ENCODE results near the gene FANCC. TPM values are rescaled to one million over a fixed set of nuclear protein-coding genes. Genes with fewer than 3 reads are reported as not detected.

The FANCC gene
- total and polyA plus RNA-seq, 2 of the 4 experiments (the other 2 are of a cell fraction) = 4.7 to 6.3 TPM

DNA sequence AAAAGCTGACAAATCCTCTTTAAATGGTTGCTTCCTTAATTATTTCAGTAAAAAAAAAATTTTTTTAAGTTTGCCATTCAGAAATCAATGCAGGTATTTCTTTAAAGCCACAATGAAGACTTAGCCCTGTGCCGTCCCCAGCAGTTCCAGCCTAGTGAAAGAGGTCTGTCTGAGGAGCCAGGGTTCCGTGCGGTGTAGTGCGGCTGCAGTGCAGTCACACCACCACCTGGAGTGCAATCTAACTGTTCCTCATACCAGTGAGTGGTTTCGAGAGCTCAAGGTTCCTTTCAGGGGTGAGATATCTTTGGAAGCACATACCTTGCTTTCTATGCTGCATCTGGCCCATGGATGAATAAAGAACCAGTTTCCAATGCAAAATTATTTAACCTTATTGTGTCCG lies 87.5 kb downstream of the FANCC start:
- Histone ChIP-seq H2AFZ (replicated peaks; ENCODE audit: low read length, poor library complexity) (no peak overlapping the region), H3K79me1 (ENCODE audit: low read depth in 1 of 2, low read length in 2 of 2) (no peaks in the 10 kb centered on the region; a peak in 1 of 4 replicates), H4K91ac (ENCODE audit: insufficient read depth, low read depth, low read length) (no peak overlapping the region), H2BK15ac (ENCODE audit: low read depth, low read length) (no peak overlapping the region), H4K20me1 (ENCODE audit: insufficient read depth, low read length) (no peaks in the 10 kb centered on the region), H2BK5ac (ENCODE audit: low read depth, low read length, poor library complexity, severe bottlenecking) (no peak overlapping the region), H3K27me3 (ENCODE audit: control insufficient read depth, insufficient read depth, low read length) (no peaks in the 10 kb centered on the region), H3K9me3 (ENCODE audit: control insufficient read depth, insufficient read depth, low read length) (no peaks in the 10 kb centered on the region), H2BK120ac (ENCODE audit: low read depth, low read length) (no peak overlapping the region), H3K9ac (ENCODE audit: low read depth, low read length) (no peak overlapping the region), H3K14ac (replicated peaks; ENCODE audit: low read depth, low read length) (no peak overlapping the region), H4K5ac (ENCODE audit: low read depth, low read length) (no peak overlapping the region), H3K23ac (ENCODE audit: low read depth, low read length) (no peak overlapping the region), H3K4me1 (ENCODE audit: control insufficient read depth, insufficient read depth, low read length) (peaks cover 2% of the 10 kb centered on the region; the same call in 1 of the 2 replicates), H4K8ac (ENCODE audit: low read depth in 2 of 2, low read length in 2 of 2) (no peak overlapping the region), H3K4ac (ENCODE audit: low read depth, low read length) (no peak overlapping the region), H3K9me1 (ENCODE audit: insufficient read depth, low read length) (no peaks in the 10 kb centered on the region; the same call in 1 of the 2 replicates), H3K18ac (ENCODE audit: low read depth, low read length) (no peak overlapping the region), H2AK9ac (replicated peaks; ENCODE audit: low read depth, low read length, poor library complexity) (no peak overlapping the region), H3K4me3 (ENCODE audit: insufficient read depth, low read depth, low read length) (no peak overlapping the region), H3K4me2 (ENCODE audit: low read depth, low read length) (no peak overlapping the region), H2BK20ac (ENCODE audit: low read depth, low read length) (no peak overlapping the region), H3K56ac (ENCODE audit: extremely low read depth, insufficient read depth, low read length) (no peak overlapping the region), H2AK5ac (ENCODE audit: low read depth, low read length) (no peak overlapping the region), H3K27ac (ENCODE audit: insufficient read depth, low read length) (no peak overlapping the region), H3K36me3 (ENCODE audit: control insufficient read depth, insufficient read depth, low read length) (0 out of 2 replicates have a peak, but pooled peaks cover 1% of the 10 kb centered on the region)
- WGBS, 2 experiments (ENCODE audit: extremely low coverage in 2 of 2, insufficient read length in 1 of 2) = 100% methylated on average over 1 of the region's 6 CpGs; no CpG with 5 or more reads in 1 of the 2 experiments
- in situ Hi-C loops (cut with MboI; ENCODE audit: low sequenced_read_pairs) (no loop called here), intact Hi-C loops (cut with micrococcal nuclease) (no loop called here), dilution Hi-C loops (cut with HindIII; ENCODE audit: low sequenced_read_pairs, unreplicated experiment) (no loop called here)
- TF ChIP-seq NFE2L2 (IDR thresholded peaks at IDR 0.05; ENCODE audit: low read depth, low read length) = no peak
- BruUV-seq (replicated peaks) = no TSS peak
- ChIA-PET CTCF (interaction anchor here (1.8 kb wide), 1 partner anchor 13 kb away, joined by 8 read pairs; no protein-coding TSS in a partner anchor), POLR2A (ENCODE audit: unreplicated experiment) (no interaction called here)
- ATAC-seq (ENCODE audit: low read depth) (no peak), DNase-seq (no peak)

Measured in IMR-90 (cell line).